ELR (cell line): ENCODE results near the gene TMEM43.
"Not testable (repeated sequence)": the region's sequence is repeated elsewhere in the genome, so short reads cannot be mapped to it uniquely, and the experiment has no call there.

ENCODE experiments used
- DNase-seq: peaks from one replicate; pipeline ENCODE4 v3.0.0-alpha.2; 2015; ENCODE audit warnings: low read depth

The TMEM43 gene

GRCh38 chr3:14124615-14125192 lies at the start of gene TMEM43, which contains the start of gene CHCHD4:
Gene TMEM43, plus strand, starts transcription at chr3:14125052. Its CDS starts 142 bp downstream, at chr3:14125194.
Gene CHCHD4, minus strand, starts transcription at chr3:14124870. Its CDS starts 194 bp downstream, at chr3:14124676.
- DNase-seq = peak; percentile 98

- not testable (repeated sequence) for DNase-seq
Measured at GRCh38 chr3:14075233-14075632, 49.6 kb upstream of the TMEM43 start.

GRCh38 chr3:14077310-14077709 lies 47.5 kb upstream of the TMEM43 start:
- DNase-seq = peak; percentile 4

- DNase-seq = no peak
Measured at GRCh38 chr3:14082108-14082657, 42.7 kb upstream of the TMEM43 start.

GRCh38 chr3:14087461-14087860 lies 37.4 kb upstream of the TMEM43 start:
- not testable (repeated sequence) for DNase-seq

GRCh38 chr3:14091959-14092358 lies 32.9 kb upstream of the TMEM43 start:
- DNase-seq = not testable (repeated sequence)

GRCh38 chr3:14092464-14092863 lies 32.4 kb upstream of the TMEM43 start:
- DNase-seq = no peak

- no peak for DNase-seq
Measured at GRCh38 chr3:14093831-14094230, 31.0 kb upstream of the TMEM43 start.

- no peak for DNase-seq
Measured at GRCh38 chr3:14096742-14097141, 28.1 kb upstream of the TMEM43 start.

- DNase-seq = no peak
Measured at GRCh38 chr3:14097616-14098391, 27.0 kb upstream of the TMEM43 start.

- DNase-seq = not testable (repeated sequence)
Measured at GRCh38 chr3:14109821-14110220, 15.0 kb upstream of the TMEM43 start.

GRCh38 chr3:14110699-14111098 lies 14.2 kb upstream of the TMEM43 start:
- DNase-seq = no peak

GRCh38 chr3:14113965-14114635 lies 10.8 kb upstream of the TMEM43 start:
- no peak for DNase-seq

- no peak for DNase-seq
Measured at GRCh38 chr3:14117468-14118399, 7.1 kb upstream of the TMEM43 start.

- DNase-seq = no peak
Measured at GRCh38 chr3:14118400-14119381, 6.2 kb upstream of the TMEM43 start.

- no peak for DNase-seq
Measured at GRCh38 chr3:14119651-14120050, 5.2 kb upstream of the TMEM43 start.

GRCh38 chr3:14120111-14120920 lies 4.5 kb upstream of the TMEM43 start:
- no peak for DNase-seq

GRCh38 chr3:14120921-14121448 lies 3.9 kb upstream of the TMEM43 start:
- not testable (repeated sequence) for DNase-seq

- DNase-seq = no peak
Measured at GRCh38 chr3:14121859-14122258, 3.0 kb upstream of the TMEM43 start.
